Neural cell (in vitro differentiated cells): Measurements from ENCODE around the gene SLC25A13. TPM values are rescaled to one million over a fixed set of nuclear protein-coding genes. Genes with fewer than 3 reads are reported as not detected.

Experiments
- H2AFZ ChIP-seq: fragments of 200-600, 300-800 bp; sonication (generic), shearing (Covaris generic); 2 replicates; pipeline ENCODE4 v1.6.0; 2014; ENCODE audit warnings: low read depth, mild to moderate bottlenecking, antibody characterized with exemption, low read length, moderate library complexity
- H3F3A ChIP-seq: fragments of 200-600 bp; shearing (Covaris generic); 2 replicates; pipeline ENCODE4 v1.6.1; 2016; ENCODE audit warnings: mild to moderate bottlenecking, moderate library complexity, mixed read lengths, antibody characterized with exemption, low read length; ENCODE audit not compliant: insufficient read depth, poor library complexity, severe bottlenecking
- H3K27ac ChIP-seq: fragments of 200-600, 300-800 bp; sonication (generic), shearing (Covaris generic); 2 replicates; pipeline ENCODE4 v1.5.1; 2014; ENCODE audit warnings: mild to moderate bottlenecking, low read length, moderate library complexity
- H3K27me3 ChIP-seq: fragments of 300-800, 200-600 bp; sonication (generic), shearing (Covaris generic); 2 replicates; pipeline ENCODE4 v1.6.0; 2014; ENCODE audit warnings: mild to moderate bottlenecking, low read depth, low read length, moderate library complexity; ENCODE audit not compliant: insufficient read depth
- H3K36me3 ChIP-seq: fragments of 300-800, 200-600 bp; sonication (generic), shearing (Covaris generic); 2 replicates; pipeline ENCODE4 v1.5.1; 2014; ENCODE audit warnings: mild to moderate bottlenecking, antibody characterized with exemption, low read length, moderate library complexity; ENCODE audit not compliant: insufficient read depth
- H3K4me2 ChIP-seq: fragments of 300-800, 200-600 bp; sonication (generic), shearing (Covaris generic); 2 replicates; pipeline ENCODE4 v1.6.0; 2014; ENCODE audit warnings: mild to moderate bottlenecking, low read length
- H3K4me3 ChIP-seq: fragments of 300-800, 200-600 bp; sonication (generic), shearing (Covaris generic); 2 replicates; pipeline ENCODE4 v1.5.1; 2014; ENCODE audit warnings: mild to moderate bottlenecking, low read length, moderate library complexity
- H3K79me2 ChIP-seq: fragments of 200-600 bp; shearing (Covaris generic); replicated peaks from 2 replicates; pipeline ENCODE4 v1.6.0; 2014; ENCODE audit warnings: mild to moderate bottlenecking, low read length, moderate library complexity; ENCODE audit not compliant: insufficient read depth
- H3K9ac ChIP-seq: fragments of 300-800, 200-600 bp; sonication (generic), shearing (Covaris generic); 2 replicates; pipeline ENCODE4 v1.6.1; 2016; ENCODE audit warnings: mild to moderate bottlenecking, low read length, mixed read lengths
- H3K9me2 ChIP-seq: fragments of 200-600 bp; shearing (Covaris generic); 2 replicates; pipeline ENCODE4 v1.6.1; 2016; ENCODE audit warnings: mild to moderate bottlenecking, low read length, mixed read lengths; ENCODE audit not compliant: insufficient read depth
- H3K9me3 ChIP-seq: fragments of 200-600, 300-800 bp; sonication (generic), shearing (Covaris generic); 2 replicates; pipeline ENCODE4 v1.6.1; 2016; ENCODE audit warnings: mild to moderate bottlenecking, mixed run types, low read length, moderate library complexity, mixed read lengths
- H4K20me1 ChIP-seq: fragments of 200-600 bp; shearing (Covaris generic); 2 replicates; pipeline ENCODE4 v1.6.1; 2016; ENCODE audit warnings: mild to moderate bottlenecking, mixed run types; ENCODE audit not compliant: insufficient read depth
- EP300 ChIP-seq: fragments of 450-650 bp; conservative IDR thresholded peaks from 2 replicates; pipeline ENCODE4 v1.6.1; 2014; ENCODE audit warnings: antibody characterized with exemption, mild to moderate bottlenecking, moderate library complexity; ENCODE audit not compliant: poor library complexity, severe bottlenecking
- EZH2 ChIP-seq: fragments of 200-600, 300-800 bp; shearing (Covaris generic), sonication (generic); IDR thresholded peaks from 2 replicates; pipeline ENCODE4 v1.6.1; 2014; ENCODE audit warnings: antibody characterized with exemption, low read length, borderline replicate concordance, mild to moderate bottlenecking; ENCODE audit not compliant: insufficient read depth, poor library complexity, severe bottlenecking
- MXI1 ChIP-seq: fragments of 450-650 bp; conservative IDR thresholded peaks from 2 replicates; pipeline ENCODE4 v1.6.1; 2014; ENCODE audit warnings: antibody characterized with exemption, mild to moderate bottlenecking; ENCODE audit not compliant: poor library complexity, severe bottlenecking
- POLR2AphosphoS5 ChIP-seq: IDR thresholded peaks from 2 replicates; pipeline ENCODE4 v1.6.1; 2012
- RAD21 ChIP-seq: fragments of 450-650 bp; conservative IDR thresholded peaks from 2 replicates; pipeline ENCODE4 v1.6.1; 2014; ENCODE audit warnings: antibody characterized with exemption, mild to moderate bottlenecking, moderate library complexity
- SMC3 ChIP-seq: fragments of 450-650 bp; conservative IDR thresholded peaks from 2 replicates; pipeline ENCODE4 v1.6.1; 2014; ENCODE audit warnings: antibody characterized with exemption, mild to moderate bottlenecking, moderate library complexity; ENCODE audit not compliant: poor library complexity
- TAF1 ChIP-seq: IDR thresholded peaks from 2 replicates; pipeline ENCODE4 v1.6.1; 2012; ENCODE audit warnings: low read depth
- polyA plus RNA-seq: library from polyadenylated mRNA; depleted of rRNA; stranded (reverse); fragments of >200 nt; gene quantifications from 2 replicates; pipeline ENCODE4 v1.2.3, GENCODE V29; 2014
- TF ChIP-seq, protein P1 (sequence below): fragments of 450-650 bp; IDR thresholded peaks from 2 replicates; pipeline ENCODE4 v1.5.1; 2014; ENCODE audit warnings: antibody characterized with exemption, mild to moderate bottlenecking, moderate library complexity; ENCODE audit not compliant: poor library complexity, severe bottlenecking
- TF ChIP-seq, protein P2 (sequence below): IDR thresholded peaks from 2 replicates; pipeline ENCODE4 v1.6.1; 2012; ENCODE audit warnings: borderline replicate concordance

Gene SLC25A13
- polyA plus RNA-seq, 1 donor from 2014 or later: 20.2 TPM

DNA sequence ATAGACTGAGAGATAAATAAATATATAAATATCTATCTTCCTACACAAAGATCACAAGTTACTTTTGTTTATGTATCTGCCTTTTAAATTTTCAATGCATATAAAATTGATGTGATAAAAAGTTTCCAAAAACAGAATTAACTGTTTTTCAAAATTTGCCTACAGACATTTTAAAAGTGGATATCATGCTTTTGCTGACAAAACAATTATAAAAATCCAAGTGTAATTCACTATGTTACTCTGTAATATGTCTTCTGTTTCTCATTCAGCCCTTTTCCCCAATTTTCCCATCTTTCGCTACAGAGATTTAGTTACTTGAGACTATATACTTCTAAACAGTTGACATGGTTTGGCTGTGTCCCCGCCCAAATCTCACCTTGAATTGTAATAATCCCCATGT, 37.7 kb downstream of the SLC25A13 start:
- TF ChIP-seq POLR2AphosphoS5: no peak
- no peak for TF ChIP-seq EP300
- TF ChIP-seq, protein P1, sequence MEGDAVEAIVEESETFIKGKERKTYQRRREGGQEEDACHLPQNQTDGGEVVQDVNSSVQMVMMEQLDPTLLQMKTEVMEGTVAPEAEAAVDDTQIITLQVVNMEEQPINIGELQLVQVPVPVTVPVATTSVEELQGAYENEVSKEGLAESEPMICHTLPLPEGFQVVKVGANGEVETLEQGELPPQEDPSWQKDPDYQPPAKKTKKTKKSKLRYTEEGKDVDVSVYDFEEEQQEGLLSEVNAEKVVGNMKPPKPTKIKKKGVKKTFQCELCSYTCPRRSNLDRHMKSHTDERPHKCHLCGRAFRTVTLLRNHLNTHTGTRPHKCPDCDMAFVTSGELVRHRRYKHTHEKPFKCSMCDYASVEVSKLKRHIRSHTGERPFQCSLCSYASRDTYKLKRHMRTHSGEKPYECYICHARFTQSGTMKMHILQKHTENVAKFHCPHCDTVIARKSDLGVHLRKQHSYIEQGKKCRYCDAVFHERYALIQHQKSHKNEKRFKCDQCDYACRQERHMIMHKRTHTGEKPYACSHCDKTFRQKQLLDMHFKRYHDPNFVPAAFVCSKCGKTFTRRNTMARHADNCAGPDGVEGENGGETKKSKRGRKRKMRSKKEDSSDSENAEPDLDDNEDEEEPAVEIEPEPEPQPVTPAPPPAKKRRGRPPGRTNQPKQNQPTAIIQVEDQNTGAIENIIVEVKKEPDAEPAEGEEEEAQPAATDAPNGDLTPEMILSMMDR: no peak
- TF ChIP-seq SMC3: no peak
- TF ChIP-seq EZH2: no peak
- no peak for TF ChIP-seq MXI1
- TF ChIP-seq RAD21: no peak
- no peak for TF ChIP-seq TAF1
- TF ChIP-seq, protein P2, sequence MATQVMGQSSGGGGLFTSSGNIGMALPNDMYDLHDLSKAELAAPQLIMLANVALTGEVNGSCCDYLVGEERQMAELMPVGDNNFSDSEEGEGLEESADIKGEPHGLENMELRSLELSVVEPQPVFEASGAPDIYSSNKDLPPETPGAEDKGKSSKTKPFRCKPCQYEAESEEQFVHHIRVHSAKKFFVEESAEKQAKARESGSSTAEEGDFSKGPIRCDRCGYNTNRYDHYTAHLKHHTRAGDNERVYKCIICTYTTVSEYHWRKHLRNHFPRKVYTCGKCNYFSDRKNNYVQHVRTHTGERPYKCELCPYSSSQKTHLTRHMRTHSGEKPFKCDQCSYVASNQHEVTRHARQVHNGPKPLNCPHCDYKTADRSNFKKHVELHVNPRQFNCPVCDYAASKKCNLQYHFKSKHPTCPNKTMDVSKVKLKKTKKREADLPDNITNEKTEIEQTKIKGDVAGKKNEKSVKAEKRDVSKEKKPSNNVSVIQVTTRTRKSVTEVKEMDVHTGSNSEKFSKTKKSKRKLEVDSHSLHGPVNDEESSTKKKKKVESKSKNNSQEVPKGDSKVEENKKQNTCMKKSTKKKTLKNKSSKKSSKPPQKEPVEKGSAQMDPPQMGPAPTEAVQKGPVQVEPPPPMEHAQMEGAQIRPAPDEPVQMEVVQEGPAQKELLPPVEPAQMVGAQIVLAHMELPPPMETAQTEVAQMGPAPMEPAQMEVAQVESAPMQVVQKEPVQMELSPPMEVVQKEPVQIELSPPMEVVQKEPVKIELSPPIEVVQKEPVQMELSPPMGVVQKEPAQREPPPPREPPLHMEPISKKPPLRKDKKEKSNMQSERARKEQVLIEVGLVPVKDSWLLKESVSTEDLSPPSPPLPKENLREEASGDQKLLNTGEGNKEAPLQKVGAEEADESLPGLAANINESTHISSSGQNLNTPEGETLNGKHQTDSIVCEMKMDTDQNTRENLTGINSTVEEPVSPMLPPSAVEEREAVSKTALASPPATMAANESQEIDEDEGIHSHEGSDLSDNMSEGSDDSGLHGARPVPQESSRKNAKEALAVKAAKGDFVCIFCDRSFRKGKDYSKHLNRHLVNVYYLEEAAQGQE: no peak
- no peaks in the 10 kb centered on the region for H3F3A ChIP-seq
- H3K27ac ChIP-seq: no peak overlapping the region
- H3K9ac ChIP-seq: no peak overlapping the region
- no peaks in the 10 kb centered on the region for H3K36me3 ChIP-seq
- H4K20me1 ChIP-seq: no peaks in the 10 kb centered on the region
- H3K27me3 ChIP-seq: no peaks in the 10 kb centered on the region
- no peaks in the 10 kb centered on the region for H3K79me2 ChIP-seq
- no peak overlapping the region for H3K4me2 ChIP-seq
- no peaks in the 10 kb centered on the region for H3K9me3 ChIP-seq
- H2AFZ ChIP-seq: no peak overlapping the region
- H3K9me2 ChIP-seq: no peaks in the 10 kb centered on the region
- H3K4me3 ChIP-seq: no peak overlapping the region

DNA sequence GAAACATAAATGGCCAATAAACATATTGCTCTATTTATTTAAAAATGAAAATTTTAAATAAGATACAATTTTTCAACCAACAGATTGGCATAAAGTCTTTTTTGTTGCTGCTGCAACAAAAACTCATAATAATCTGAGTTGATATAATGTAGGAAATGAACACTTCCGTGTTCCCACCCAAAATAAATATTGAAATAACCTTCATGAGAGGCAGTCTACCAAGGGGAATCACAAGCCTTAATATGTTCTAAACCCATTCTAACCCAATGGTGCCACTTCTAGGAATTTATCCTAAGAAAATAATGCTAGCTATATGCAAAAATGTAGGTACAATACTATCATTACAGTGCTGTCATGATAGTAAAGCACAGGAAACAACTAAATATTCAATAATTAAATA, 39.1 kb downstream of the SLC25A13 start:
- H3K27me3 ChIP-seq: no peaks in the 10 kb centered on the region
- H3K9me3 ChIP-seq: no peaks in the 10 kb centered on the region
- H4K20me1 ChIP-seq: no peaks in the 10 kb centered on the region
- no peak for TF ChIP-seq POLR2AphosphoS5
- no peak for TF ChIP-seq SMC3
- TF ChIP-seq, protein P2: no peak
- no peaks in the 10 kb centered on the region for H3K9me2 ChIP-seq
- H3K4me2 ChIP-seq: no peak overlapping the region
- no peaks in the 10 kb centered on the region for H3K79me2 ChIP-seq
- no peak overlapping the region for H2AFZ ChIP-seq
- H3F3A ChIP-seq: no peaks in the 10 kb centered on the region
- H3K9ac ChIP-seq: no peak overlapping the region
- no peak overlapping the region for H3K27ac ChIP-seq
- H3K4me3 ChIP-seq: no peak overlapping the region
- no peaks in the 10 kb centered on the region for H3K36me3 ChIP-seq
